HepG2 (cell line): ENCODE results near the gene TLN1. TPM values are rescaled to one million over a fixed set of nuclear protein-coding genes. Genes with fewer than 3 reads are reported as not detected.

Experiments used
- CC2D1A ChIP-seq: sonication (generic); formaldehyde crosslinking; IDR thresholded peaks from 2 replicates; pipeline ENCODE4 v1.8.1; 2023; ENCODE audit warnings: mild to moderate bottlenecking, missing genetic modification reagents
- CEBPZ ChIP-seq: IDR thresholded peaks from 2 replicates; pipeline ENCODE4 v1.6.1; 2012; ENCODE audit warnings: low read length, improper control_type of control experiment
- DNMT1 ChIP-seq: sonication (generic); formaldehyde crosslinking; IDR thresholded peaks from 2 replicates; pipeline ENCODE4 v1.5.1; 2020; ENCODE audit warnings: mild to moderate bottlenecking, missing genetic modification reagents
- DR1 ChIP-seq: sonication (generic); formaldehyde crosslinking; IDR thresholded peaks from 2 replicates; pipeline ENCODE4 v1.8.0; 2021; ENCODE audit warnings: mild to moderate bottlenecking, missing genetic modification reagents, inconsistent platforms
- E2F5 ChIP-seq: sonication (generic); formaldehyde crosslinking; conservative IDR thresholded peaks from 2 replicates; pipeline ENCODE4 v1.4.0; 2020; ENCODE audit warnings: missing genetic modification reagents
- EP300 ChIP-seq, 3 experiments: sonication (generic) in 1 of 3; formaldehyde crosslinking in 1 of 3; IDR thresholded peaks; 2 replicates each; pipeline versions ENCODE4 v1.5.1 to v1.6.1; 2011 to 2020; ENCODE audit warnings: low read depth in 2 of 3, low read length in 2 of 3, borderline replicate concordance in 1 of 3, improper control_type of control experiment in 1 of 3, mild to moderate bottlenecking in 1 of 3, missing genetic modification reagents in 1 of 3, moderate library complexity in 1 of 3
- GTF3A ChIP-seq: sonication (generic); formaldehyde crosslinking; conservative IDR thresholded peaks from 2 replicates; pipeline ENCODE4 v1.4.0; 2020; ENCODE audit warnings: mild to moderate bottlenecking, missing genetic modification reagents
- HIC2 ChIP-seq: sonication (generic); formaldehyde crosslinking; IDR thresholded peaks from 2 replicates; pipeline ENCODE4 v1.9.0; 2022; ENCODE audit warnings: low read depth, missing genetic modification reagents
- HOXA5 ChIP-seq: sonication (generic); formaldehyde crosslinking; IDR thresholded peaks from 2 replicates; pipeline ENCODE4 v1.4.0; 2020; ENCODE audit warnings: missing genetic modification reagents
- IKZF5 ChIP-seq: IDR thresholded peaks from 2 replicates; pipeline ENCODE4 v1.6.1; 2018; ENCODE audit warnings: missing genetic modification reagents, mild to moderate bottlenecking, missing compliant biosample characterization
- JUND ChIP-seq: sonication (generic); formaldehyde crosslinking; IDR thresholded peaks from 2 replicates; pipeline ENCODE4 v1.8.0; 2022; ENCODE audit warnings: mild to moderate bottlenecking, missing genetic modification reagents
- NFE2L2 ChIP-seq: fragments of 150-350 bp; IDR thresholded peaks from 2 replicates; pipeline ENCODE4 v1.6.1; 2014; ENCODE audit warnings: low read length
- NFIC ChIP-seq: IDR thresholded peaks from 2 replicates; pipeline ENCODE4 v1.6.1; 2012; ENCODE audit warnings: mild to moderate bottlenecking, low read length, inconsistent platforms
- SP140L ChIP-seq: sonication (generic); formaldehyde crosslinking; IDR thresholded peaks from 2 replicates; pipeline ENCODE4 v1.4.0; 2020; ENCODE audit warnings: missing genetic modification reagents, borderline replicate concordance
- UBTF ChIP-seq: sonication (generic); formaldehyde crosslinking; IDR thresholded peaks from 2 replicates; pipeline ENCODE4 v1.4.0; 2020; ENCODE audit warnings: mild to moderate bottlenecking, missing genetic modification reagents
- YY1 ChIP-seq: IDR thresholded peaks from 2 replicates; pipeline ENCODE4 v1.6.1; 2011; ENCODE audit warnings: low read length, low read depth, moderate library complexity, mild to moderate bottlenecking; ENCODE audit not compliant: insufficient read depth, insufficient replicate concordance
- ZNF33B ChIP-seq: sonication (generic); formaldehyde crosslinking; IDR thresholded peaks from 2 replicates; pipeline ENCODE4 v1.5.1; 2020; ENCODE audit warnings: mild to moderate bottlenecking, missing genetic modification reagents
- ZSCAN21 ChIP-seq: sonication (generic); formaldehyde crosslinking; IDR thresholded peaks from 2 replicates; pipeline ENCODE4 v1.8.0; 2022; ENCODE audit warnings: mild to moderate bottlenecking, missing genetic modification reagents, moderate library complexity, borderline replicate concordance
- polyA plus RNA-seq, 8 experiments: library from polyadenylated mRNA; depleted of rRNA in 3 of 8; stranded (reverse) in 7 of 8; unstranded in 1 of 8; fragments of >200 nt; fragmentation: Illumina TruSeq in 4 of 8; extraction: Trizol in 4 of 8; gene quantifications; 2 replicates each; pipeline versions ENCODE4 v1.2.1 to v1.2.3, GENCODE V29; 2011 to 2016; ENCODE audit warnings: low read depth in 4 of 8, missing spikeins in 1 of 8, mixed read lengths in 1 of 8; ENCODE audit not compliant: insufficient read depth in 1 of 8
- total RNA-seq, 5 experiments: library from RNA; depleted of rRNA; stranded (reverse); fragments of >200 nt; fragmentation: Illumina TruSeq; extraction: Trizol; gene quantifications; 2 replicates each; pipeline ENCODE4 v1.2.3, GENCODE V29; 2016; ENCODE audit warnings: low read depth in 1 of 5

Gene TLN1
- total and polyA plus RNA-seq, 2 of the 13 experiments (the other 11 are each of a cell fraction or from before 2014, with no cell fraction given): 35.2 to 51.8 TPM

- TF ChIP-seq EP300 (IDR thresholded peaks at IDR 0.05; ENCODE audit: low read depth in 2 of 2, low read length in 2 of 2) (no peak), EP300 (CRISPR knock-in tag; IDR thresholded peaks at IDR 0.05; ENCODE audit: borderline replicate concordance) (no peak), E2F5 (CRISPR knock-in tag) (peak; percentile 50; the same call in 1 of the 2 replicates), ZSCAN21 (CRISPR knock-in tag) (peak; percentile 85; the same call in 1 of the 2 replicates), YY1 (peak; percentile 92), JUND (no peak), NFIC (no peak), CC2D1A (no peak), SP140L (CRISPR knock-in tag) (no peak), HOXA5 (CRISPR knock-in tag) (no peak), DNMT1 (no peak; the same call in 1 of the 2 replicates), UBTF (peak; percentile 88), IKZF5 (CRISPR knock-in tag) (no peak), GTF3A (CRISPR knock-in tag) (no peak), HIC2 (CRISPR knock-in tag) (0 out of 2 replicates have a peak, but pooled peaks have one; percentile 51), NFE2L2 (no peak), CEBPZ (no peak), DR1 (peak; percentile 43; the same call in 1 of the 2 replicates), ZNF33B (CRISPR knock-in tag) (no peak)
These were observed 73.6 kb downstream of the TLN1 start, which contains the start of gene CCDC107 (continued) for GRCh38 chr9:35658137-35658967.
